HEK293T (cell line): Measurements from ENCODE around the gene MMS22L.

Experiments used
- ARNT ChIP-seq: fragments of 450-650 bp; IDR thresholded peaks from 2 replicates; pipeline ENCODE4 v1.6.1; 2017; ENCODE audit warnings: mild to moderate bottlenecking
- BHLHE40 ChIP-seq: fragments of 450-650 bp; IDR thresholded peaks from 2 replicates; pipeline ENCODE4 v1.6.1; 2016; ENCODE audit warnings: mild to moderate bottlenecking, moderate library complexity, borderline replicate concordance
- ELF4 ChIP-seq: fragments of 450-650 bp; IDR thresholded peaks from 2 replicates; pipeline ENCODE4 v1.6.1; 2017; ENCODE audit warnings: antibody characterized with exemption
- FOXA1 ChIP-seq: fragments of 450-650 bp; IDR thresholded peaks from 2 replicates; pipeline ENCODE4 v1.6.1; 2016; ENCODE audit warnings: mild to moderate bottlenecking
- FOXM1 ChIP-seq: fragments of 450-650 bp; IDR thresholded peaks from 2 replicates; pipeline ENCODE4 v1.6.1; 2017; ENCODE audit warnings: mild to moderate bottlenecking, borderline replicate concordance
- LEF1 ChIP-seq: fragments of 450-650 bp; IDR thresholded peaks from 2 replicates; pipeline ENCODE4 v1.6.1; 2017; ENCODE audit warnings: mild to moderate bottlenecking, borderline replicate concordance
- TARDBP ChIP-seq: fragments of 450-650 bp; IDR thresholded peaks from 2 replicates; pipeline ENCODE4 v1.6.1; 2016

- TF ChIP-seq ARNT (no peak), ELF4 (no peak), LEF1 (no peak), FOXA1 (no peak), FOXM1 (no peak), BHLHE40 (no peak), TARDBP (no peak)
Measured at GRCh38 chr6:97145691-97146090, 137.3 kb downstream of the MMS22L start.
